GM23248 (cell line): ENCODE measurements around the gene FUOM. TPM values are rescaled to one million over a fixed set of nuclear protein-coding genes. Genes with fewer than 3 reads are reported as not detected.

Experiments
- DNase-seq: peaks from one replicate; pipeline ENCODE4 v3.0.0-alpha.2; 2015
- H2AFZ ChIP-seq: fragments of 200-600 bp; sonication (generic); 2 replicates; pipeline ENCODE4 v1.6.1; 2016; ENCODE audit warnings: antibody characterized with exemption
- H3F3A ChIP-seq: fragments of 200-600 bp; sonication (generic); 2 replicates; pipeline ENCODE4 v1.6.1; 2016; ENCODE audit warnings: mild to moderate bottlenecking, antibody characterized with exemption, mixed run types; ENCODE audit not compliant: insufficient read depth
- H3K27ac ChIP-seq: fragments of 200-600 bp; sonication (generic); 2 replicates; pipeline ENCODE4 v1.5.1; 2016; ENCODE audit warnings: mild to moderate bottlenecking
- H3K27me3 ChIP-seq: fragments of 200-600 bp; sonication (generic); replicated peaks from 2 replicates; pipeline ENCODE4 v1.6.1; 2016; ENCODE audit warnings: mild to moderate bottlenecking; ENCODE audit not compliant: insufficient read depth
- H3K36me3 ChIP-seq: fragments of 200-600 bp; sonication (generic); 2 replicates; pipeline ENCODE4 v1.6.1; 2016; ENCODE audit warnings: low read depth, mild to moderate bottlenecking
- H3K4me1 ChIP-seq: fragments of 200-600 bp; sonication (generic); 2 replicates; pipeline ENCODE4 v1.6.1; 2016; ENCODE audit warnings: mild to moderate bottlenecking; ENCODE audit not compliant: insufficient read depth
- H3K4me2 ChIP-seq: fragments of 200-600 bp; sonication (generic); one replicate; pipeline ENCODE4 v1.6.1; 2016; ENCODE audit warnings: mild to moderate bottlenecking; ENCODE audit not compliant: unreplicated experiment
- H3K4me3 ChIP-seq: fragments of 200-600 bp; sonication (generic); 2 replicates; pipeline ENCODE4 v1.5.1; 2016; ENCODE audit warnings: mild to moderate bottlenecking
- H3K79me2 ChIP-seq: fragments of 200-600 bp; sonication (generic); 2 replicates; pipeline ENCODE4 v1.6.1; 2016; ENCODE audit warnings: mild to moderate bottlenecking; ENCODE audit not compliant: insufficient read depth
- H3K9ac ChIP-seq: fragments of 200-600 bp; sonication (generic); 2 replicates; pipeline ENCODE4 v1.6.1; 2016; ENCODE audit warnings: mild to moderate bottlenecking
- H3K9me2 ChIP-seq: fragments of 200-600 bp; sonication (generic); 2 replicates; pipeline ENCODE4 v1.6.1; 2016; ENCODE audit warnings: mixed run types, mild to moderate bottlenecking, moderate library complexity; ENCODE audit not compliant: insufficient read depth
- H3K9me3 ChIP-seq: fragments of 200-600 bp; sonication (generic); one replicate; pipeline ENCODE4 v1.6.1; 2017; ENCODE audit warnings: low read depth
- H4K20me1 ChIP-seq: fragments of 200-600 bp; sonication (generic); 2 replicates; pipeline ENCODE4 v1.6.0; 2016; ENCODE audit not compliant: insufficient read depth
- EZH2 ChIP-seq: fragments of 200-600 bp; sonication (generic); IDR thresholded peaks from 2 replicates; pipeline ENCODE4 v1.6.1; 2018; ENCODE audit warnings: antibody characterized with exemption, mild to moderate bottlenecking; ENCODE audit not compliant: insufficient read depth, poor library complexity, severe bottlenecking
- EZH2phosphoT487 ChIP-seq: fragments of 200-600 bp; sonication (generic); IDR thresholded peaks from 2 replicates; pipeline ENCODE4 v1.6.1; 2018; ENCODE audit warnings: antibody characterized with exemption, moderate library complexity, mild to moderate bottlenecking, low read depth; ENCODE audit not compliant: insufficient read depth
- WGBS, 2 experiments: methylation state at CpG; one replicate each; pipeline ENCODE4 v1.1.6; 2015 to 2017; ENCODE audit warnings: low lambda C conversion rate in 2 of 2, low coverage in 1 of 2; ENCODE audit errors: missing lambda C conversion rate in 2 of 2; 5-methylcytosine and 5-hydroxymethylcytosine counted together
- in situ Hi-C: fragments of 300-500 bp; cut with MboI; formaldehyde crosslinking; loops from 2 replicates; pipeline ENCODE4 v1.15.0; 2020
- polyA plus RNA-seq: library from polyadenylated mRNA; unstranded; fragments of >200 nt; fragmentation: Nextera tagmentation; extraction: Ambion mirVana; gene quantifications from 2 replicates; pipeline ENCODE4 v1.2.1, GENCODE V29; 2016
- total RNA-seq: library from RNA; depleted of rRNA; stranded (reverse); fragments of >200 nt; shearing (Covaris generic); gene quantifications from 2 replicates; pipeline ENCODE4 v1.2.3, GENCODE V29; 2014

FUOM gene
- total and polyA plus RNA-seq, 2 experiments from 2014 or later, result 21.5 to 24.5 TPM

DNA sequence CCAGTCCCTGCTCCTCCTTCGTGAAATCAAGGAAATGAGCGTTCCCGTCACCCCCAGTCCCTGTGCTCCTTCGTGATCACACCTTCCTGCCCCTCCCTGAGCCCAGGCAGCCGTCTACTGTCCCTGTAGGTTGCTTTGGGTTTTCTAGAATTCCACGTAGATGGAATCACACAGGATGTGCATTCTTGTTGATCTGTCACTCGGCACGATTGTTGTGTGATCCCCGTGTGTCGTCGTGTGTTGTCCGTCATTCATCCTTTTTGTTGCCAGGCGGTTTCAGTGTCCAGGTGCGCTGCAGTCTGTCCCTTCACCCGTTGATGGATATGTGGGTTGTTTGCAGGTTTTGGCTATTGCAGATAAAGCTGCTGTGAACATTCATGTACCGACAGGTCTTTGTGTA is 45.5 kb upstream of the FUOM start:
- DNase-seq, result no peak
- H3F3A ChIP-seq, result peaks cover 28% of the 10 kb centered on the region
- H3K4me3 ChIP-seq, result no peak overlapping the region
- TF ChIP-seq EZH2phosphoT487 (no peak), EZH2 (no peak)
- no peaks in the 10 kb centered on the region for H3K9me2 ChIP-seq
- H3K4me2 ChIP-seq, result no peak overlapping the region
- peaks cover 18% of the 10 kb centered on the region for H3K4me1 ChIP-seq
- peaks cover 12% of the 10 kb centered on the region; the same call in 1 of the 2 replicates for H3K36me3 ChIP-seq
- H4K20me1 ChIP-seq, result peaks cover 11% of the 10 kb centered on the region
- H2AFZ ChIP-seq, result no peak overlapping the region
- no peak overlapping the region for H3K27ac ChIP-seq
- no peaks in the 10 kb centered on the region for H3K9me3 ChIP-seq
- WGBS, 2 experiments, result 87 to 89% methylated on average over 16 of the region's 16 CpGs
- H3K79me2 ChIP-seq, result peaks cover 43% of the 10 kb centered on the region
- in situ Hi-C loops, result no loop called here
- H3K27me3 ChIP-seq, result no peaks in the 10 kb centered on the region
- H3K9ac ChIP-seq, result no peak overlapping the region

- H3K9me3 ChIP-seq, result no peaks in the 10 kb centered on the region
- in situ Hi-C loops, result no loop called here
- H3K27me3 ChIP-seq, result no peaks in the 10 kb centered on the region
- H3K4me1 ChIP-seq, result peaks cover 18% of the 10 kb centered on the region
- no peak overlapping the region for H3K27ac ChIP-seq
- no peak overlapping the region for H3K9ac ChIP-seq
- H3K4me3 ChIP-seq, result no peak overlapping the region
- H4K20me1 ChIP-seq, result peaks cover 6% of the 10 kb centered on the region; the same call in 1 of the 2 replicates
- peaks cover 25% of the 10 kb centered on the region for H3F3A ChIP-seq
- no peak overlapping the region for H2AFZ ChIP-seq
- H3K79me2 ChIP-seq, result peaks cover 43% of the 10 kb centered on the region
- DNase-seq, result no peak
- H3K36me3 ChIP-seq, result peaks cover 10% of the 10 kb centered on the region; the same call in 1 of the 2 replicates
- H3K4me2 ChIP-seq, result no peak overlapping the region
- no peaks in the 10 kb centered on the region for H3K9me2 ChIP-seq
- WGBS, 2 experiments, result 95 to 100% methylated on average over 15 to 21 of the region's 21 CpGs
- TF ChIP-seq EZH2phosphoT487, result no peak
- TF ChIP-seq EZH2, result no peak
Measured at GRCh38 chr10:133401981-133402725, 44.3 kb upstream of the FUOM start.

DNA sequence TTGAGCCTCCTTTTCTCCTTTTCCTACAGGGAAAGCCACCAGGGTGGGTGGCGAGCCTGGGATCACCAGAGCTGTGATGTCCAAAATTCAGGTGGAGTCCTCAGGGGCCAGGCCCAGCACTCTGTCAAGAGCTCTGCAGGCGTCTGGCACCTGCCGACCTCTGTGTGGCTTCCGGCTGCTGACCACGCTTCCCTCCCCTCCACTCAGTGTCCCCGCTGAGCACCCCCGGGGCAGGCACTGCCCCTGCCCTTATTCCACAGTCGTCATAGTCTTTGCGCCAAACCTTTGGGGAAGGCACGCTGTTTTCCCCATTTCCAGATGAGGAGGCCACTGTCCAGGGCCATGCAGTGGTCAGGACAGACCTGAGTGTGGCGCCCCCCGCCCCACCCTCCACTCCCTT is 43.7 kb upstream of the FUOM start:
- Histone ChIP-seq H4K20me1 (peaks cover 6% of the 10 kb centered on the region; the same call in 1 of the 2 replicates), H3K9me2 (no peaks in the 10 kb centered on the region), H3K27ac (no peak overlapping the region), H3K27me3 (no peaks in the 10 kb centered on the region), H3K9me3 (no peaks in the 10 kb centered on the region), H3K4me3 (no peak overlapping the region), H3K36me3 (peaks cover 10% of the 10 kb centered on the region; the same call in 1 of the 2 replicates), H2AFZ (no peak overlapping the region), H3K4me2 (no peak overlapping the region), H3F3A (peaks cover 22% of the 10 kb centered on the region), H3K9ac (no peak overlapping the region), H3K4me1 (peaks cover 18% of the 10 kb centered on the region), H3K79me2 (peaks cover 43% of the 10 kb centered on the region)
- TF ChIP-seq EZH2phosphoT487 (no peak), EZH2 (no peak)
- no peak for DNase-seq
- in situ Hi-C loops, result no loop called here
- 99 to 100% methylated on average over 10 to 12 of the region's 12 CpGs for WGBS, 2 experiments

GRCh38 chr10:133400624-133401424 is 43.0 kb upstream of the FUOM start:
- Histone ChIP-seq H4K20me1 (peaks cover 6% of the 10 kb centered on the region; the same call in 1 of the 2 replicates), H3K9me3 (no peaks in the 10 kb centered on the region), H3K36me3 (peaks cover 10% of the 10 kb centered on the region; the same call in 1 of the 2 replicates), H3K9me2 (no peaks in the 10 kb centered on the region), H3K27ac (no peak overlapping the region), H3K4me2 (no peak overlapping the region), H3K4me3 (no peak overlapping the region), H3K4me1 (peaks cover 12% of the 10 kb centered on the region), H3K9ac (no peak overlapping the region), H2AFZ (no peak overlapping the region), H3F3A (peaks cover 15% of the 10 kb centered on the region; the same call in 1 of the 2 replicates), H3K27me3 (no peaks in the 10 kb centered on the region), H3K79me2 (peaks cover 46% of the 10 kb centered on the region)
- in situ Hi-C loops, result no loop called here
- WGBS, 2 experiments, result 97 to 98% methylated on average over 9 to 10 of the region's 10 CpGs
- TF ChIP-seq EZH2 (no peak), EZH2phosphoT487 (no peak)
- DNase-seq, result no peak
